Measurements from ENCODE around the gene C3orf38.

- TF ChIP-seq CTCF (IDR thresholded peaks at IDR 0.05; ENCODE audit: insufficient read depth, low read length) = no peak
- TF ChIP-seq POLR2AphosphoS5 (IDR thresholded peaks at IDR 0.05; ENCODE audit: low read depth) = no peak
- TF ChIP-seq GABPA (IDR thresholded peaks at IDR 0.05; ENCODE audit: low read depth) = no peak
These were observed 1.6 kb downstream of the C3orf38 start for GRCh38 chr3:88151358-88151757.

All from HL-60 (cell line).